Tibial artery (tissue), 4 donors: ENCODE data around the gene SCAPER.

Experiments
- DNase-seq, 2 donors: peaks; one replicate each; pipeline ENCODE4 v3.0.0-alpha.2; 2019
- H3K27ac ChIP-seq, 2 donors: fragments of 200-600 bp; sonication (generic) in 1 of 2; 1 replicate in 1 of 2; 2 replicates in 1 of 2; pipeline ENCODE4 v1.5.1; 2018 to 2019; ENCODE audit warnings: mild to moderate bottlenecking in 1 of 2
- H3K27me3 ChIP-seq, 2 donors: fragments of 200-600 bp; sonication (generic) in 1 of 2; one replicate each; pipeline versions ENCODE4 v1.5.1 to v1.6.0; 2016 to 2019
- H3K36me3 ChIP-seq, 3 donors: fragments of 200-600 bp; sonication (generic) in 2 of 3; one replicate each; pipeline ENCODE4 v1.5.1; 2016 to 2019; ENCODE audit warnings: mild to moderate bottlenecking in 2 of 3
- H3K4me1 ChIP-seq, 4 donors: fragments of 200-600 bp; sonication (generic) in 2 of 4; 1 replicate in 3 of 4; 2 replicates in 1 of 4; pipeline ENCODE4 v1.5.1; 2016 to 2019
- H3K4me3 ChIP-seq, 2 donors: fragments of 200-600 bp; sonication (generic) in 1 of 2; 1 replicate in 1 of 2; 2 replicates in 1 of 2; pipeline ENCODE4 v1.5.1; 2018 to 2019; ENCODE audit warnings: mild to moderate bottlenecking in 2 of 2
- H3K9me3 ChIP-seq, 3 donors: fragments of 200-600 bp; sonication (generic) in 1 of 3; one replicate each; pipeline ENCODE4 v1.5.1; 2016 to 2019
- CTCF ChIP-seq, 2 experiments: fragments of 200-600 bp in 1 of 2; fragments of 450-650 bp in 1 of 2; IDR thresholded peaks; one replicate each; pipeline ENCODE4 v1.5.1; 2017 to 2019; ENCODE audit warnings: antibody characterized with exemption in 2 of 2, mild to moderate bottlenecking in 1 of 2, moderate library complexity in 1 of 2
- intact Hi-C: fragments of 100-400 bp; cut with DNase I; formaldehyde crosslinking; loops from one replicate; pipeline ENCODE4 v1.15.0; 2023; ENCODE audit warnings: low total_unique reads

The SCAPER gene

GRCh38 chr15:76905013-76905839, at the start of gene SCAPER:
Gene SCAPER, minus strand, starts transcription at chr15:76905340. Its CDS starts 21,523 bp downstream, at chr15:76883817.
- Histone ChIP-seq H3K27me3 (no peaks in the 10 kb centered on the region), H3K4me1 (peaks cover 0 to 28% (median 23%) of the 10 kb centered on the region in 4 donors), H3K9me3 (no peaks in the 10 kb centered on the region), H3K36me3 (no peaks in the 10 kb centered on the region), H3K4me3 (peak within 1 kb of the TSS; percentile 94 to 97), H3K27ac (peak within 1 kb of the TSS; percentile 92 to 96)
- intact Hi-C loops: no loop called here
- peak; percentile 92 to 95 for DNase-seq
- TF ChIP-seq CTCF (IDR thresholded peaks at IDR 0.05): peak in 1 of 2 experiments; percentile 5

DNA sequence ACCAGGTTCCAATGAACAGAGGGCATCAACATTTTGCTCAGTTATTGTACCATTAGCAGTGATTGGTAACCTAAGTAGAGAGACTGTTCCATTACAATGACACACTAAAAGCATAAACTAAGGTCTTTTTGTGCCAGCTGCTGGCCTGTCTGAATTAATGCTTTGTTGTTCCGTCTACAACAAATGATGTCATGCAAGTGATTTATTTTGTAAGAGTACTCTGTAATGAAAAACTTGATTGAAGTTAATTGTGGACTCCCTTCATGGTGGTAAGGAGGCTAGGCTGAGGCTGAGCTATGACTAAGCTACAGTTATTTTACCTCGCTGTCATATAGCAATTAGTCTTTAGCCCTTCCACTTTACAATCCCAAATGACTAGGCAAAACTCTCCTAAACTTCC, 49.6 kb upstream of the SCAPER start:
- H3K36me3 ChIP-seq: peaks cover 0 to 14% (median under 1%) of the 10 kb centered on the region in 3 donors
- H3K27me3 ChIP-seq: no peaks in the 10 kb centered on the region
- H3K4me3 ChIP-seq: no peak overlapping the region
- no peaks in the 10 kb centered on the region for H3K4me1 ChIP-seq
- H3K27ac ChIP-seq: no peak overlapping the region
- TF ChIP-seq CTCF (IDR thresholded peaks at IDR 0.05): no peak
- no peaks in the 10 kb centered on the region for H3K9me3 ChIP-seq
- intact Hi-C loops: no loop called here
- DNase-seq: no peak

GRCh38 chr15:76953913-76954312, 48.8 kb upstream of the SCAPER start:
- peaks cover 0 to 21% (median 9%) of the 10 kb centered on the region in 3 donors for H3K36me3 ChIP-seq
- no peak overlapping the region for H3K4me3 ChIP-seq
- no peaks in the 10 kb centered on the region for H3K9me3 ChIP-seq
- H3K4me1 ChIP-seq: no peaks in the 10 kb centered on the region
- no peak for DNase-seq
- no peak overlapping the region for H3K27ac ChIP-seq
- H3K27me3 ChIP-seq: no peaks in the 10 kb centered on the region
- intact Hi-C loops: no loop called here
- TF ChIP-seq CTCF (IDR thresholded peaks at IDR 0.05): no peak

DNA sequence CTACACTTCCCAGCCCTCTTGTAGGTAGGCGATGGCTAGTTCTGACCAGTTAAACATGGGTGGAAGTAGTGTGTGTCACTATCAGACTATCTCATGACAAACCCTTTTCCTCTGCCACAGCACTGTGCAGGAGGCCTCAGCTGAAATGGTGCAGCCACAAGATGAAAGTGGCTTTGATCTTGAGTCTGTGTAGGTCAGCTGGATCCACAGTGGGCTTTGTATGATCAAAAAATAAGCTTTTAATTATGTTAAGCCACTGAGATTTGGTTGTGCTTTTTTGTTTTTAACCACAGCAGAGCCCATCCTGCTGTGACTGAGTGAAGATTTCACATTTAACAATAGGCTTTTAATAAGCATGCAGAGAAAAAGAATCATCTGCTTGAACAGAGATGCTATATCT, 46.1 kb upstream of the SCAPER start:
- no peaks in the 10 kb centered on the region for H3K9me3 ChIP-seq
- intact Hi-C loops: no loop called here
- H3K36me3 ChIP-seq: peaks cover 0 to 38% (median 18%) of the 10 kb centered on the region in 3 donors
- no peak for DNase-seq
- H3K4me3 ChIP-seq: no peak overlapping the region
- H3K27me3 ChIP-seq: no peaks in the 10 kb centered on the region
- H3K27ac ChIP-seq: no peak overlapping the region
- no peaks in the 10 kb centered on the region for H3K4me1 ChIP-seq
- TF ChIP-seq CTCF (IDR thresholded peaks at IDR 0.05): no peak

GRCh38 chr15:76947454-76947853, 42.3 kb upstream of the SCAPER start:
- intact Hi-C loops: no loop called here
- no peak for DNase-seq
- Histone ChIP-seq H3K4me3 (no peak overlapping the region), H3K27ac (no peak overlapping the region), H3K9me3 (no peaks in the 10 kb centered on the region), H3K36me3 (peaks cover 10 to 48% (median 28%) of the 10 kb centered on the region in 3 donors), H3K27me3 (no peaks in the 10 kb centered on the region), H3K4me1 (no peaks in the 10 kb centered on the region)
- TF ChIP-seq CTCF (IDR thresholded peaks at IDR 0.05): no peak
